Measurements from ENCODE around the gene THEM5.
"Not testable (repeated sequence)": the region's sequence is repeated elsewhere in the genome, so short reads cannot be mapped to it uniquely, and the experiment has no call there.

The THEM5 gene

GRCh38 chr1:151867765-151868411 lies 14.4 kb upstream of the THEM5 start:
- DNase-seq (ENCODE audit: low read depth in 2 of 2): no peak

DNA sequence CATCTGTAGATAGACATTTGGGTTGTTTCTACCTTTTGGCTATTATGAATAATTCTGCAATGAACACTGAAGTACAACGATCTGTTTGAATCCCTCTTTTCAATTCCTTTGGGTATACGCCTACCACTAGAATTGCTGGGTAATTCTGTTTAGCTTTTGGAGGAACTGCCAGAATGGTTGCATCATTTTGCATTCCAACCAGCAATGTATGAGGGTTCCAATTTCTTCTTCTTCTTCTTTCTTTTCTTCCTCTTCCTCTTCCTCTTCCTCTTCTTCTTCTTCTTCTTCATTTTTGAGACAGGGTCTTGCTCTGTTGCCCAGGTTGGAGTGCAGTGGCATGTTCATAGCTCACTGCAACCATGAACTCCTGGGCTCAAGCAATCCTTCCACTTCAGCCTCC lies 13.8 kb upstream of the THEM5 start:
- DNase-seq (ENCODE audit: low read depth in 2 of 2): no peak

- DNase-seq (ENCODE audit: low read depth in 2 of 2): no peak
Measured at GRCh38 chr1:151864411-151864810, 10.9 kb upstream of the THEM5 start.

- no peak for DNase-seq (ENCODE audit: low read depth in 2 of 2)
Measured at GRCh38 chr1:151862604-151863003, 9.1 kb upstream of the THEM5 start.

- DNase-seq (ENCODE audit: low read depth in 2 of 2): no peak
Measured at GRCh38 chr1:151860504-151861187, 7.1 kb upstream of the THEM5 start.

GRCh38 chr1:151859891-151860293 lies 6.4 kb upstream of the THEM5 start:
- DNase-seq (ENCODE audit: low read depth in 2 of 2): no peak

DNA sequence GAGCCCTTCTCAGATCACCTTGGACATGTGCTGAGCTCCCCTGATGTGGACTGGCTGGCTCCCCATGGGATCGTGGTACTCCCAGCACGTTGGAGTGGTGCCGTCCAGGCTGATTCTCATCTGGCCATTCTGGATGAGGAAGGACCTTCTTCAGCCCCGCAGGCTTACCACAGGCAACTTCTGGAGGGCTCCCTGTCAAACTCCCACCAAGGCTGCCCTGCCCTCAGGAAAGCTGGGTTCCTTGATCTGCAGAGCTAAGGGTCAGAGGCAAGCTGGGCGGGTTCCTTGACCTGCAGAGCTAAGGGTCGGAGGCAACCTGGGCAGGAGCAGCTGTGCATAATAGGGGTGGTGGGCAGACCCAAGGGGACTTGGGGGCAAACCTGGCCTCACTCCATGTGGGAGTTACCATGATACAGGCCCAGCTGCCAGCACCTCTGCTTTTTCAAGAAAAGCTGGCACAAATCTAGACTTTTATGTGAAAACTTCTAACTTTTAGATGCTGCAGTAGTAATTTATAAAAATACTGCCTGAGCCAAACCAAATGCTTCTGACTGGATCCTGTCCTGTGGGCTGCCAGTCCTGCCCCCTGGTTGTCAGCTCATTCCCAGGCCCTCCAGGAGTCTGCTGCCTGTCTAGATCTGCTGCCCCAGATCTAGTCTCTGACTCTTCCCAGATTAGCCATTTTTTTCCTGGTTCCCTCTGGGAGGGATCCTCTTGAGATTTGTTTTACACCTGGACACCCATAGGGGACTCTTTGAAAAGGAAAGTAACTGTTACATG lies 5.6 kb upstream of the THEM5 start:
- DNase-seq (ENCODE audit: low read depth in 2 of 2): no peak

GRCh38 chr1:151858030-151858746 lies 4.7 kb upstream of the THEM5 start:
- no peak for DNase-seq (ENCODE audit: low read depth in 2 of 2)

DNA sequence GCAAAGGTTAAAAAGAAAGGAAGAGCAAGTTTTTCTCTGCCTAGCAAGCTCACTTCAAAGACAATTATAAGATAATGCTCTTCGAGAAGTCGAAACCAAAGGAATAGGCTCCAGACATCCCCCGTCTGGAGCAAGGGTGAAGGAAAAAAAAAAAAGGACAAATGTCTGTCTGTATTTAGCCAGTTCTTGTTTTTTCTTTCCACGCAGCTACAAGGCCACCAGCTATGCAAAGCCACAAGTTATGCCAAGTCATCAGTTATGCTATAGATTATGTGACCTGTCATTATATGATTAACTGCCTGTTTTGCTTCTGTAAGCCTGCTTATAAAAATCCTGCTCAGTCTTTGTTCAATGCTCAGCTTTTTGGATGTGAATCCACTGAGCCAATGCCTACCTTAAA lies 2.4 kb upstream of the THEM5 start:
- no peak for DNase-seq (ENCODE audit: low read depth in 2 of 2)

DNA sequence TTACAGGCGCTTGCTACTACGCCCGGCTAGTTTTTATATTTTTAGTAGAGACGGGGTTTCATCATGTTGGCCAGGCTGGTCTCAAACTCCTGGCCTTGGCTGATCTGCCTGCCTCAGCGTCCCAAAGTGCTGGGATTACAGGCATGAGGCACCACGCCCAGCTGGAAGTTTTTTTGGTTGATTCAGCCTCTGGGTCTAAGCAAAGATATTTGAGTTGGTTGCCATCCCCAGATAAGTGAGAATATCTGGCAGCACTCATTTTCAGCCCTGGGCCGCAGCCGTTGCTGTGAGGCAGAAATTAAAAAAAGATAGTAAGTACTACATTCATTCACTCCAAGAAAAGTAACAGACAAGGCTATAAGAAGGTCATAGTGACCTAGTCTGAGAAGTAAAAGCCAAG lies 2.0 kb upstream of the THEM5 start:
- DNase-seq (ENCODE audit: low read depth in 2 of 2): not testable (repeated sequence)

- no peak for DNase-seq (ENCODE audit: low read depth in 2 of 2)
Measured at GRCh38 chr1:151854658-151855057, 1.1 kb upstream of the THEM5 start.

GRCh38 chr1:151852733-151853132 lies 779 bp downstream of the THEM5 start:
- no peak for DNase-seq (ENCODE audit: low read depth in 2 of 2)

- DNase-seq (ENCODE audit: low read depth in 2 of 2): no peak
Measured at GRCh38 chr1:151851886-151852285, 1.6 kb downstream of the THEM5 start.

GRCh38 chr1:151849871-151850270 lies 3.6 kb downstream of the THEM5 start:
- no peak for DNase-seq (ENCODE audit: low read depth in 2 of 2)

DNA sequence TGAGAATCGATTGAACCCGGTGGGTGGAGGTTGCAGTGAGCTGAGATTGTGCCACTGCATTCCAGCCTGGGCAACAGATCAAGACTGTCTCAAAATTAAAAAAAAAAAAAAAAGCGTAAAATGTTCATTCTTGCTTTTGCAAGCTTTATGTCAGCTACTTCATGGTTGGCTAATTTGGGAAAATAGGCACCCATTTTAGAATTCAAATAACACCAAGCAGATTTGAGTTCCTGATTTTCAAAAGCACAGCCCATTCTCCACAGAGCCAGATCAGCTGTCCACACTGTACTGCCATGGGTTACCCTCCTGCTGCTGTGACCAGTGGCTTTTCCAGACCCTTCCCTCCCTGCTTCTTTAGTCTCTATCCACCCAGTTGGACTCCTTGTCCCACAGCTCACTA lies 4.4 kb downstream of the THEM5 start:
- no peak for DNase-seq (ENCODE audit: low read depth in 2 of 2)

GRCh38 chr1:151847867-151848596 lies 5.5 kb downstream of the THEM5 start:
- no peak for DNase-seq (ENCODE audit: low read depth in 2 of 2)

GRCh38 chr1:151846686-151847237 lies 6.8 kb downstream of the THEM5 start:
- no peak for DNase-seq (ENCODE audit: low read depth in 2 of 2)

DNA sequence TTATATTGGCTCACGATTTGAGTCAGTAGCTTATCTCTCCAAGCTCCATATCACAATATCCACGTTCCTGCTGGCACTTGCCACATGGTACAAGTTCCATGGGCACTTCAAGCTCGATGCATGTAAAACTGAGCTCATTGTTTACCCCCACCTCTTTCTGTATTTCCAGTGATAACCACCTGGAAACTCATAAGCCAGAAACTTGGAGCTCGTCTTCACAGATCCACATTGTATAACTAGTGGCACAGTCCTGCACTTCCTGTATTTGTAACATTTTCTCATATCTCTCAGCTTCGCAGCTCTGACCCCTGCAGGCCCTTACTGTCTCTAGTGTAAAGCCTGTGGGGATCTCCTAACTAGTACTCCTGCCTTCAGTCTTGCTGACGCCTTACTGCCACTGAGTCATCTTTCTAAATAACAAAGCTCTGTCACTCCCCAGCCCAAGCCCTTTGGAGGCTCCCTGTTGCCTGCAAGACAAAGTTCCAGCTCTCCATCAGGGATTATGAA lies 7.4 kb downstream of the THEM5 start:
- DNase-seq (ENCODE audit: low read depth in 2 of 2): no peak

- DNase-seq (ENCODE audit: low read depth in 2 of 2): no peak
Measured at GRCh38 chr1:151843398-151843797, 10.1 kb downstream of the THEM5 start.

DNA sequence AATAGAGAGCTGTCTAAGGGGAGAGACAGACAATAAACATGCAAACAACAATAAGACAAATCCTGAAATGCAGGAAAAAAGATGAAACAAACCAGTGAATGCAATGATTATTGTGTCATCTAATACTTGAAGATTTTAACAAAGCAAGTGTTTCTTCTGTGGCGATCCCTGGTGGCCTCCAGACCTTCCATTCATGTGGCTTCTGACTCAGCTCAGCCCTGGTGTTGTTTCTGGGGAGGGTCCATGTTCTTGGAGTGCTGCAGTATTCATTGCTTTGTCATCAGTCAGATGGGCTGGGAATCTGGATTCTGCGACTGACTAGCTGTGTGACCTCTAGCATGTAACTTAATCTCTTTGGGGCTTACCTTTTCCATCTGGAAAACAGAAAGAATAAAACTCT lies 12.4 kb downstream of the THEM5 start:
- no peak for DNase-seq (ENCODE audit: low read depth in 2 of 2)

GRCh38 chr1:151840421-151840820 lies 13.1 kb downstream of the THEM5 start:
- no peak for DNase-seq (ENCODE audit: low read depth in 2 of 2)
